HG03064 (cell line): ENCODE measurements around the gene ZACN.

Experiments used
- ATAC-seq: cut with Tn5 transposase; IDR thresholded peaks from one replicate; pipeline ENCODE4 v1.9.1; 2021; ENCODE audit warnings: low read depth; ENCODE audit not compliant: unreplicated experiment

The ZACN gene

DNA sequence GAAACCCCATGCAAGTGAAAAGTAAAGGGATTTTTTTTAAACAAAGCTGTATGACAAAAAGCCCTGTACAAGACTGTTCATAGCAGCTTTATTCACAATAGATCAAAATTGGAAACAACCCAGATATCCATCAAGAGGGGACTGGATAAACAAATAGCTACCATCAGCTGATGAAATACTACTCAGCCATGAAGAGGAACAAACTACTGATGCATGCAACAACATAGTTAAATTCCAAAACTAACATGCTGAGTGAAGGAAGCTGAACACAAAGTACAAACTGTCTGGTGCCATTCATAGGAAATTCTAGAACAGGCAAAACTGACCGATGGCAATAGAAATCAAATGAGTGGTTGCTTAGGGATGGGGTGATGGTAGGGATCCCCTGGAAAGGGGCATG lies 46.9 kb downstream of the ZACN start:
- ATAC-seq = no peak

DNA sequence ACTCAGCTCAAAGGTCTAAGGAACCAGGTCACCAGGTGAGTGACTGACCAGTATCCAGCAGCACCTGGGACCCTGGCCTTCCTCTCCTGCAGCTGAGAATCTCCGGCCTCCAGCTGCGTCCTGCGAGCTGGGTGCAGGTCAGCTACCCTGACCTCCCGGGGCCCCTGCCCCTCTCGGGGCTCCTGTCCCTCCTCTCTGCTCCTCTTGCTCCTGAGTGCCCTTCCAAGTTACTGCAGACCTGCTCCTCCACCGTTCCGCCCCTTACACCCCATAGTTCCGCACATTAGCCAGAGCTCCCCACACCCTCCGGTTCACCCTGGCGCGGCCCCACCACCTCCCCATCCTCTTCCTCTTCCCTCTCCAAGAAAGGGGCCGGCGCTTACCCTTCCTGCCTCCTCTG lies 51.5 kb downstream of the ZACN start:
- ATAC-seq = no peak

DNA sequence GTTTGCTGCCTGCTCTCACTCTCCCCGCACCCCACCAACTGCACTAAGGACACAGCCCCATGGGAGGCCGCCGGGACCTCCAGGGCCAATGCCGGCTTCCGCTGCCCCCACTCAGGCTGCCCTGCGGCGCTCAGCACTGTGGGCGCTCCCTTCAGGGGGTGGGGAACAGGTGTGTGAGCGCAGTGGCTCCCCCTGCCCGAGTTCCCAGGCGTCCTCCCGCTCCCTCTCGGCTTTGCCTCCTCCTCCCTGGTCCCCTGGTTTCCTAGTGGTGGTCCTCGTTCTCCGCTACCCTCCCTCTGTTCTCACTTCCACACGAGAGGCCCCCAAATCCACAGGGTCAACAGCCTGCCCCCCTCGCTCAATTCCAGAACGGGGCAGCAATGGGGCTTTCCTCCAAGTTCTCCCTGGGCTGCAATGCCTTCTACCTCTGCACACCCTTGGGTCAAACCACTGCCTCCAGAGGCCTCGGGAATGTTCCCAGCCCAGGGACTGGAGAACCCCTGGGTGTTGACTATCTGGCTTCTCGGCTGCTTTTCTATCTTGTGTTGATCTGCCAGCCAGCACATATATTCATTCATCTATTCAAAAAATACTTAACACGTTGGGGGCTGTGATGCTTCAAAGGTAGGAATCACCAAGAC lies 52.2 kb downstream of the ZACN start:
- ATAC-seq = no peak

DNA sequence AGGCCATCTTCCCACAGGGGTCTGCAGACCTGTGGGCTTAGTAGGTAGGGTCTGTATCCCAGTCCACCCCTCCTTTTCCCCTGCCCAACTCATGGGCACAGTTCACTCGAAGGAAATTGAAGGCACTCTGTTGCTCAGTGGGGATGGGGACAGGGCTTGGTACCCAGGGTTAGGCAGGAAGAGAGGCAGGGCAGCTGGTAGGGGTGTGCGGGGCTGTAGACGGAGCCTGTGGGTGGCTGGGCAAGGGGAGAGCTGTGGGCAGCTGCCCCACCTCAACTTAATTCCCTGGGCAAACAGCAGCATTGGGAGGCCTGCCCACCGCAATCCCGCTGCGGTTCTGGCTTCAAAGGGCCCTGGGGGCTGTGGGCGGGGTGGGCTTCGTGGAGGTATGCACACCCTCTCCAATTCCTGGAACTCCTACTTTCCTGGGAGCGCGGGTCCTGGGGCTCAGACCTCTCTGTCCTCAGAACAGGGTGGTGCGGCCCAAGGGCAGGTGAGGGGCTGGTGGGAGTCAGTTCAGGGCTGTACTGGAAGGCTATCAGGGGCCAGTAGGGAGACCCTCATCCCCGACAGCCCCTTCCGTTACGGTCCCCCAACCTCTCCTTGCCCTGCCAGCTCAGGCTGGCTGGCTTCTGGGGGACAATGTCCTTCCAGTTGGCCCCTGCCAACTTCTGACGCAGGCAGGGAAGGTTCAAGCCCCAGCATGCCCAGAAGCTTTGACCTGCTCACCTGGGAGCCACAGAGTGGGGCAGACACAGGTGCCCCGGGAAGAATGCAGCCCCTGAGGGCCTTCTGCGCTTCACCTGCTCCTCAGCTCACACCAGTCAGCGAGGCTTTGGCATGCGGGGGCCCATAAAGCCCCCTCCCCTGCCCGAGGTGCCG lies 53.0 kb downstream of the ZACN start:
- ATAC-seq = no peak
